Mesenchymal stem cell (in vitro differentiated cells and primary cell): Measurements from ENCODE around the gene MTA1.

Experiments
- DNase-seq: peaks from one replicate; pipeline ENCODE4 v3.0.0-alpha.2; 2013
- H2AFZ ChIP-seq: one replicate; pipeline ENCODE4 v1.6.1; 2013; ENCODE audit warnings: low read depth, mild to moderate bottlenecking, control low read depth, inconsistent platforms, low read length, moderate library complexity
- H2AK5ac ChIP-seq: 2 replicates; pipeline ENCODE4 v1.6.1; 2013; ENCODE audit warnings: low read length, moderate library complexity, mild to moderate bottlenecking, inconsistent platforms; ENCODE audit not compliant: severe bottlenecking
- H2BK120ac ChIP-seq: one replicate; pipeline ENCODE4 v1.6.1; 2013; ENCODE audit warnings: low read depth, mild to moderate bottlenecking, inconsistent platforms, low read length, moderate library complexity
- H2BK12ac ChIP-seq, 2 experiments: one replicate each; pipeline ENCODE4 v1.6.1; 2013; ENCODE audit warnings: inconsistent platforms in 2 of 2, low read length in 2 of 2, mild to moderate bottlenecking in 2 of 2, moderate library complexity in 2 of 2, control low read depth in 1 of 2
- H2BK15ac ChIP-seq: one replicate; pipeline ENCODE4 v1.6.1; 2013; ENCODE audit warnings: mild to moderate bottlenecking, low read depth, inconsistent platforms; ENCODE audit not compliant: poor library complexity, severe bottlenecking
- H2BK5ac ChIP-seq: 2 replicates; pipeline ENCODE4 v1.6.1; 2013; ENCODE audit warnings: low read depth, mild to moderate bottlenecking, low read length, control low read depth, inconsistent platforms; ENCODE audit not compliant: poor library complexity, severe bottlenecking
- H3K14ac ChIP-seq, 2 experiments: one replicate each; pipeline ENCODE4 v1.6.1; 2013; ENCODE audit warnings: inconsistent platforms in 2 of 2, low read length in 2 of 2, control low read depth in 1 of 2, mild to moderate bottlenecking in 1 of 2, moderate library complexity in 1 of 2
- H3K18ac ChIP-seq, 2 experiments: one replicate each; pipeline ENCODE4 v1.6.1; 2013; ENCODE audit warnings: inconsistent platforms in 2 of 2, low read length in 2 of 2, control low read depth in 1 of 2, low read depth in 1 of 2, mild to moderate bottlenecking in 1 of 2
- H3K23ac ChIP-seq, 2 experiments: one replicate each; pipeline ENCODE4 v1.6.1; 2013; ENCODE audit warnings: inconsistent platforms in 2 of 2, low read length in 2 of 2, mild to moderate bottlenecking in 2 of 2, moderate library complexity in 2 of 2, control low read depth in 1 of 2
- H3K27ac ChIP-seq: 2 replicates; pipeline ENCODE4 v1.5.1; 2013; ENCODE audit warnings: mild to moderate bottlenecking, moderate library complexity, low read length, control low read depth, inconsistent platforms; ENCODE audit not compliant: poor library complexity, severe bottlenecking
- H3K27me3 ChIP-seq, 2 experiments: 2 replicates each; pipeline versions ENCODE4 v1.6.1 to v1.7.0; 2013; ENCODE audit warnings: low read length in 2 of 2, mild to moderate bottlenecking in 2 of 2, moderate library complexity in 2 of 2, control low read depth in 1 of 2, inconsistent platforms in 1 of 2; ENCODE audit not compliant: control insufficient read depth in 1 of 2, insufficient read depth in 1 of 2
- H3K36me3 ChIP-seq, 2 experiments: 2 replicates each; pipeline versions ENCODE4 v1.6.1 to v1.7.0; 2013; ENCODE audit warnings: low read length in 2 of 2, control low read depth in 1 of 2, inconsistent platforms in 1 of 2, low read depth in 1 of 2, mild to moderate bottlenecking in 1 of 2; ENCODE audit not compliant: insufficient read depth in 2 of 2, control insufficient read depth in 1 of 2
- H3K4ac ChIP-seq, 2 experiments: one replicate each; pipeline ENCODE4 v1.6.1; 2013; ENCODE audit warnings: inconsistent platforms in 2 of 2, low read length in 2 of 2, mild to moderate bottlenecking in 2 of 2, moderate library complexity in 2 of 2, control low read depth in 1 of 2, low read depth in 1 of 2
- H3K4me1 ChIP-seq: 2 replicates; pipeline ENCODE4 v1.6.1; 2013; ENCODE audit warnings: low read depth, low read length, control low read depth; ENCODE audit not compliant: control insufficient read depth, insufficient read depth
- H3K4me2 ChIP-seq: 2 replicates; pipeline ENCODE4 v1.6.1; 2013; ENCODE audit warnings: low read length, mild to moderate bottlenecking, inconsistent platforms; ENCODE audit not compliant: poor library complexity, severe bottlenecking
- H3K4me3 ChIP-seq, 2 experiments: 2 replicates each; pipeline versions ENCODE4 v1.5.1 to v1.7.0; 2013; ENCODE audit warnings: low read length in 2 of 2, mild to moderate bottlenecking in 2 of 2, control low read depth in 1 of 2, low read depth in 1 of 2; ENCODE audit not compliant: insufficient read depth in 1 of 2
- H3K79me1 ChIP-seq: replicated peaks from 2 replicates; pipeline ENCODE4 v1.6.1; 2013; ENCODE audit warnings: mild to moderate bottlenecking, control low read depth, low read length, inconsistent platforms; ENCODE audit not compliant: poor library complexity, severe bottlenecking
- H3K9ac ChIP-seq: 2 replicates; pipeline ENCODE4 v1.7.0; 2013; ENCODE audit warnings: mild to moderate bottlenecking, low read length, moderate library complexity
- H3K9me3 ChIP-seq: 2 replicates; pipeline ENCODE4 v1.7.0; 2013; ENCODE audit warnings: mild to moderate bottlenecking, low read length; ENCODE audit not compliant: control insufficient read depth
- H4K8ac ChIP-seq: one replicate; pipeline ENCODE4 v1.6.1; 2013; ENCODE audit warnings: inconsistent platforms, mild to moderate bottlenecking, low read length, moderate library complexity
- H4K91ac ChIP-seq: one replicate; pipeline ENCODE4 v1.6.1; 2013; ENCODE audit warnings: mild to moderate bottlenecking, low read length, inconsistent platforms
- WGBS: methylation state at CpG from one replicate; pipeline ENCODE4 v1.1.7; 2013; ENCODE audit warnings: mixed read lengths; 5-methylcytosine and 5-hydroxymethylcytosine counted together

MTA1 gene

GRCh38 chr14:105390849-105391500 lies 28.7 kb upstream of the MTA1 start:
- Histone ChIP-seq H3K27me3 (no peaks in the 10 kb centered on the region), H2BK12ac (no peak overlapping the region), H3K23ac (no peak overlapping the region)

GRCh38 chr14:105391541-105391940 lies 28.1 kb upstream of the MTA1 start:
- Histone ChIP-seq H3K9me3 (no peaks in the 10 kb centered on the region), H3K27me3 (no peaks in the 10 kb centered on the region), H3K4me2 (no peak overlapping the region), H4K8ac (no peak overlapping the region), H3K4ac (no peak overlapping the region), H2BK120ac (no peak overlapping the region), H3K79me1 (no peaks in the 10 kb centered on the region), H2AK5ac (no peak overlapping the region), H3K14ac (no peak overlapping the region), H2AFZ (no peak overlapping the region), H3K4me1 (peaks cover 10% of the 10 kb centered on the region), H4K91ac (no peak overlapping the region), H2BK15ac (no peak overlapping the region), H2BK12ac (no peak overlapping the region), H3K27ac (no peak overlapping the region), H2BK5ac (no peak overlapping the region), H3K4me3 (no peak overlapping the region), H3K23ac (no peak overlapping the region), H3K18ac (no peak overlapping the region), H3K9ac (no peak overlapping the region), H3K36me3 (peaks cover 24 to 76% of the 10 kb centered on the region in 2 experiments)
- 96% methylated on average over 23 of the region's 23 CpGs for WGBS
- DNase-seq, result no peak

More at GRCh38 chr14:105390849-105391500, 28.7 kb upstream of the MTA1 start:
- no peaks in the 10 kb centered on the region for H3K9me3 ChIP-seq
- peaks cover 25 to 80% of the 10 kb centered on the region in 2 experiments for H3K36me3 ChIP-seq
- no peak overlapping the region for H2BK120ac ChIP-seq
- H3K14ac ChIP-seq, result no peak overlapping the region
- no peaks in the 10 kb centered on the region for H3K79me1 ChIP-seq
- no peak overlapping the region for H3K4me2 ChIP-seq
- no peak overlapping the region for H2BK5ac ChIP-seq
- no peak overlapping the region for H4K8ac ChIP-seq
- H2BK15ac ChIP-seq, result no peak overlapping the region
- no peak overlapping the region for H2AFZ ChIP-seq
- H3K27ac ChIP-seq, result no peak overlapping the region
- no peak overlapping the region for H3K18ac ChIP-seq
- H3K9ac ChIP-seq, result no peak overlapping the region
- DNase-seq, result no peak
- no peak overlapping the region for H4K91ac ChIP-seq
- H3K4me1 ChIP-seq, result peaks cover 10% of the 10 kb centered on the region
- H3K4me3 ChIP-seq, result no peak overlapping the region
- 90% methylated on average over 22 of the region's 24 CpGs for WGBS
- H2AK5ac ChIP-seq, result no peak overlapping the region
- peak overlapping the region in 1 of 2 experiments; percentile 35 for H3K4ac ChIP-seq

- DNase-seq, result no peak
- H4K8ac ChIP-seq, result no peak overlapping the region
- no peak overlapping the region for H2BK120ac ChIP-seq
- H3K4me3 ChIP-seq, result peak overlapping the region in 1 of 2 experiments; percentile 16
- H2AK5ac ChIP-seq, result no peak overlapping the region
- no peak overlapping the region for H3K9ac ChIP-seq
- peaks cover 12% of the 10 kb centered on the region for H3K4me1 ChIP-seq
- no peak overlapping the region for H2BK5ac ChIP-seq
- no peak overlapping the region for H2BK15ac ChIP-seq
- no peak overlapping the region for H4K91ac ChIP-seq
- H3K4me2 ChIP-seq, result no peak overlapping the region
- no peaks in the 10 kb centered on the region for H3K79me1 ChIP-seq
- no peak overlapping the region for H2AFZ ChIP-seq
- H3K18ac ChIP-seq, result no peak overlapping the region
- WGBS, result 95% methylated on average over 40 of the region's 40 CpGs
- H2BK12ac ChIP-seq, result no peak overlapping the region
- no peak overlapping the region for H3K14ac ChIP-seq
- no peaks in the 10 kb centered on the region for H3K9me3 ChIP-seq
- no peak overlapping the region for H3K4ac ChIP-seq
- no peaks in the 10 kb centered on the region for H3K27me3 ChIP-seq
- no peak overlapping the region for H3K23ac ChIP-seq
- H3K36me3 ChIP-seq, result peaks cover 22 to 68% of the 10 kb centered on the region in 2 experiments
- no peak overlapping the region for H3K27ac ChIP-seq
These were observed 27.2 kb upstream of the MTA1 start for GRCh38 chr14:105392131-105393090.

- 94% methylated on average over 14 of the region's 14 CpGs for WGBS
- H2BK5ac ChIP-seq, result no peak overlapping the region
These were observed 26.5 kb upstream of the MTA1 start for GRCh38 chr14:105393151-105393550.

More at GRCh38 chr14:105393151-105393550, 26.5 kb upstream of the MTA1 start:
- peaks cover 16 to 60% of the 10 kb centered on the region in 2 experiments for H3K36me3 ChIP-seq
- H3K79me1 ChIP-seq, result no peaks in the 10 kb centered on the region
- H2BK12ac ChIP-seq, result no peak overlapping the region
- no peak overlapping the region for H3K27ac ChIP-seq
- H2BK120ac ChIP-seq, result no peak overlapping the region
- no peak overlapping the region for H3K4ac ChIP-seq
- no peak overlapping the region for H3K4me2 ChIP-seq
- peaks cover 17% of the 10 kb centered on the region for H3K4me1 ChIP-seq
- H2AFZ ChIP-seq, result no peak overlapping the region
- no peak overlapping the region for H4K8ac ChIP-seq
- H3K14ac ChIP-seq, result no peak overlapping the region
- no peak overlapping the region for H2BK15ac ChIP-seq
- H3K23ac ChIP-seq, result no peak overlapping the region
- H4K91ac ChIP-seq, result no peak overlapping the region
- H3K18ac ChIP-seq, result no peak overlapping the region
- H3K9ac ChIP-seq, result no peak overlapping the region
- H3K4me3 ChIP-seq, result no peak overlapping the region
- no peak for DNase-seq
- no peaks in the 10 kb centered on the region for H3K9me3 ChIP-seq
- H2AK5ac ChIP-seq, result no peak overlapping the region
- no peaks in the 10 kb centered on the region for H3K27me3 ChIP-seq
